IMR-90 (cell line): ENCODE results near the gene EXOC3L2. TPM values are rescaled to one million over a fixed set of nuclear protein-coding genes. Genes with fewer than 3 reads are reported as not detected.

Experiments used
- ATAC-seq: fragments of 200-7000 bp; cut with Tn5 transposase; 2 replicates; pipeline ENCODE4 v1.9.1; 2020; ENCODE audit warnings: low read depth, mild to moderate bottlenecking, moderate library complexity
- BruUV-seq: library from RNA; stranded (reverse); fragments of 400-500 nt; replicated peaks from 2 replicates; lab custom pipeline; 2021; lab: Mats Ljungman, UMichigan
- CTCF ChIA-PET: fragments of 300-600 bp; formaldehyde crosslinking; extraction: SDS; loops from one replicate; lab custom pipeline; 2021; ENCODE audit warnings: antibody characterized with exemption; lab: Yijun Ruan, JAX
- POLR2A ChIA-PET: fragments of 300-600 bp; sonication (Branson Sonifier 250); formaldehyde crosslinking; loops from one replicate; lab custom pipeline; 2022; ENCODE audit warnings: antibody characterized with exemption; ENCODE audit not compliant: unreplicated experiment; lab: Charles Lee
- DNase-seq: peaks from one replicate; pipeline ENCODE4 v3.0.0; 2013
- H2AFZ ChIP-seq: replicated peaks from 2 replicates; pipeline ENCODE3; 2013; ENCODE audit warnings: low read length, mild to moderate bottlenecking; ENCODE audit not compliant: poor library complexity
- H2AK5ac ChIP-seq: 2 replicates; pipeline ENCODE4 v1.6.1; 2013; ENCODE audit warnings: low read depth, low read length, inconsistent platforms
- H2AK9ac ChIP-seq: replicated peaks from 2 replicates; pipeline ENCODE3; 2013; ENCODE audit warnings: mild to moderate bottlenecking, low read depth, low read length, moderate library complexity; ENCODE audit not compliant: poor library complexity
- H2BK120ac ChIP-seq: 2 replicates; pipeline ENCODE4 v1.6.1; 2013; ENCODE audit warnings: low read depth, low read length, inconsistent platforms
- H2BK15ac ChIP-seq: 3 replicates; pipeline ENCODE4 v1.6.1; 2013; ENCODE audit warnings: low read depth, low read length, inconsistent platforms
- H2BK20ac ChIP-seq: 2 replicates; pipeline ENCODE4 v1.6.1; 2013; ENCODE audit warnings: low read depth, mild to moderate bottlenecking, inconsistent platforms, low read length, moderate library complexity
- H2BK5ac ChIP-seq: 2 replicates; pipeline ENCODE4 v1.6.1; 2013; ENCODE audit warnings: mild to moderate bottlenecking, low read depth, low read length, inconsistent platforms; ENCODE audit not compliant: poor library complexity, severe bottlenecking
- H3K14ac ChIP-seq: replicated peaks from 2 replicates; pipeline ENCODE4 v1.6.1; 2013; ENCODE audit warnings: low read depth, low read length, inconsistent platforms
- H3K18ac ChIP-seq: 2 replicates; pipeline ENCODE4 v1.6.1; 2013; ENCODE audit warnings: low read depth, low read length, control low read depth
- H3K23ac ChIP-seq: 2 replicates; pipeline ENCODE4 v1.6.1; 2013; ENCODE audit warnings: low read depth, low read length, inconsistent platforms
- H3K27ac ChIP-seq: 2 replicates; pipeline ENCODE4 v1.5.1; 2013; ENCODE audit warnings: mild to moderate bottlenecking, control low read depth, low read length; ENCODE audit not compliant: insufficient read depth
- H3K27me3 ChIP-seq: 2 replicates; pipeline ENCODE4 v1.6.1; 2013; ENCODE audit warnings: low read length; ENCODE audit not compliant: control insufficient read depth, insufficient read depth
- H3K36me3 ChIP-seq: 2 replicates; pipeline ENCODE4 v1.6.1; 2013; ENCODE audit warnings: low read length, mixed read lengths; ENCODE audit not compliant: control insufficient read depth, insufficient read depth
- H3K4ac ChIP-seq: 2 replicates; pipeline ENCODE4 v1.6.1; 2013; ENCODE audit warnings: low read depth, low read length, inconsistent platforms
- H3K4me1 ChIP-seq: 2 replicates; pipeline ENCODE4 v1.6.1; 2013; ENCODE audit warnings: low read length, mixed read lengths; ENCODE audit not compliant: control insufficient read depth, insufficient read depth
- H3K4me2 ChIP-seq: 2 replicates; pipeline ENCODE4 v1.6.1; 2013; ENCODE audit warnings: low read depth, mild to moderate bottlenecking, control low read depth, low read length, moderate library complexity
- H3K4me3 ChIP-seq: 2 replicates; pipeline ENCODE4 v1.5.1; 2013; ENCODE audit warnings: low read depth, mild to moderate bottlenecking, control low read depth, low read length, moderate library complexity; ENCODE audit not compliant: insufficient read depth
- H3K56ac ChIP-seq: 2 replicates; pipeline ENCODE4 v1.6.1; 2013; ENCODE audit warnings: low read length, inconsistent platforms; ENCODE audit not compliant: insufficient read depth; ENCODE audit errors: extremely low read depth
- H3K79me1 ChIP-seq, 2 experiments: 2 replicates each; pipeline ENCODE4 v1.6.1; 2013; ENCODE audit warnings: low read length in 2 of 2, inconsistent platforms in 1 of 2, low read depth in 1 of 2
- H3K9ac ChIP-seq: 2 replicates; pipeline ENCODE4 v1.6.1; 2013; ENCODE audit warnings: low read depth, low read length, control low read depth
- H3K9me1 ChIP-seq: 2 replicates; pipeline ENCODE4 v1.6.1; 2013; ENCODE audit warnings: low read length, inconsistent platforms; ENCODE audit not compliant: insufficient read depth
- H3K9me3 ChIP-seq: 2 replicates; pipeline ENCODE4 v1.6.1; 2013; ENCODE audit warnings: low read length; ENCODE audit not compliant: control insufficient read depth, insufficient read depth
- H4K20me1 ChIP-seq: 2 replicates; pipeline ENCODE4 v1.6.1; 2013; ENCODE audit warnings: low read length, inconsistent platforms; ENCODE audit not compliant: insufficient read depth
- H4K5ac ChIP-seq: 2 replicates; pipeline ENCODE4 v1.6.1; 2013; ENCODE audit warnings: mild to moderate bottlenecking, low read depth, low read length, control low read depth
- H4K8ac ChIP-seq, 2 experiments: 2 replicates each; pipeline ENCODE4 v1.6.1; 2013; ENCODE audit warnings: low read depth in 2 of 2, low read length in 2 of 2, control low read depth in 1 of 2, inconsistent platforms in 1 of 2
- H4K91ac ChIP-seq: 2 replicates; pipeline ENCODE4 v1.6.1; 2013; ENCODE audit warnings: low read depth, low read length, inconsistent platforms; ENCODE audit not compliant: insufficient read depth
- CTCF ChIP-seq: conservative IDR thresholded peaks from 2 replicates; pipeline ENCODE4 v1.5.1; 2012; ENCODE audit warnings: mild to moderate bottlenecking, low read depth, low read length, improper control_type of control experiment
- ELK1 ChIP-seq: fragments of 150-350 bp; IDR thresholded peaks from 2 replicates; pipeline ENCODE4 v1.6.1; 2016; ENCODE audit warnings: low read depth, mild to moderate bottlenecking, low read length, moderate library complexity, borderline replicate concordance
- RAD21 ChIP-seq: IDR thresholded peaks from 2 replicates; pipeline ENCODE4 v1.6.1; 2012; ENCODE audit warnings: low read length, improper control_type of control experiment
- SMC3 ChIP-seq: fragments of 150-350 bp; IDR thresholded peaks from 2 replicates; pipeline ENCODE4 v1.6.1; 2016; ENCODE audit warnings: low read depth, mild to moderate bottlenecking, antibody characterized with exemption, low read length, moderate library complexity
- WGBS, 2 experiments: methylation state at CpG; one replicate each; pipeline versions ENCODE4 v1.1.5 to v1.1.7; 2013; ENCODE audit warnings: missing lambda C conversion rate in 2 of 2; ENCODE audit not compliant: insufficient read length in 1 of 2; ENCODE audit errors: extremely low coverage in 2 of 2; 5-methylcytosine and 5-hydroxymethylcytosine counted together
- dilution Hi-C: fragments of 300-500 bp; cut with HindIII; formaldehyde crosslinking; loops from one replicate; pipeline ENCODE4 v1.14.3; 2018; ENCODE audit warnings: low sequenced_read_pairs; ENCODE audit not compliant: unreplicated experiment
- in situ Hi-C: fragments of 300-500 bp; cut with MboI; formaldehyde crosslinking; loops from 3 replicates; pipeline ENCODE4 v1.14.3; 2019; ENCODE audit warnings: low sequenced_read_pairs, inconsistent platforms, mixed read lengths
- intact Hi-C: fragments of 100-400 bp; cut with micrococcal nuclease; formaldehyde crosslinking; loops from 2 replicates; pipeline ENCODE4 v1.10.0; 2022
- polyA plus RNA-seq, 3 experiments: library from polyadenylated mRNA; depleted of rRNA; stranded (reverse); fragments of >200 nt; gene quantifications; 2 replicates each; pipeline ENCODE4 v1.2.3, GENCODE V29; 2012; ENCODE audit warnings: low replicate concordance in 1 of 3
- total RNA-seq: library from RNA; depleted of rRNA; stranded (reverse); fragments of >200 nt; gene quantifications from 2 replicates; pipeline ENCODE4 v1.2.3, GENCODE V29; 2012

Gene EXOC3L2
- total and polyA plus RNA-seq, 2 of the 4 experiments (the other 2 are of a cell fraction) = 0.03 TPM; not detected in 1

GRCh38 chr19:45187421-45188100 lies 57.6 kb downstream of the EXOC3L2 start:
- no peak overlapping the region for H3K4ac ChIP-seq
- no peak overlapping the region for H3K4me2 ChIP-seq
- no peaks in the 10 kb centered on the region for H3K4me1 ChIP-seq
- ATAC-seq = no peak
- no peak for DNase-seq
- BruUV-seq = no TSS peak
- H3K27me3 ChIP-seq = no peaks in the 10 kb centered on the region
- in situ Hi-C loops (no loop called here), intact Hi-C loops (no loop called here), dilution Hi-C loops (no loop called here)
- 100% methylated on average over 1 of the region's 12 CpGs; no CpG with 5 or more reads in 1 of the 2 experiments for WGBS, 2 experiments
- no peak overlapping the region for H3K23ac ChIP-seq
- H2BK120ac ChIP-seq = no peak overlapping the region
- no peak overlapping the region for H3K4me3 ChIP-seq
- H4K20me1 ChIP-seq = peaks cover 3% of the 10 kb centered on the region; the same call in 1 of the 2 replicates
- no peak overlapping the region for H3K27ac ChIP-seq
- peaks cover 0 to 4% of the 10 kb centered on the region in 2 experiments; a peak in 1 of 4 replicates for H3K79me1 ChIP-seq
- no peak overlapping the region for H2BK5ac ChIP-seq
- CTCF ChIA-PET = interaction anchor here (0.8 to 1.2 kb wide), 2 partner anchors 13 to 44 kb away, joined by 3 to 4 read pairs; no protein-coding TSS in a partner anchor
- no peak overlapping the region for H3K56ac ChIP-seq
- no peaks in the 10 kb centered on the region; the same call in 1 of the 2 replicates for H3K9me3 ChIP-seq
- TF ChIP-seq CTCF (peak; percentile 40), RAD21 (peak; percentile 25; the same call in 1 of the 2 replicates), SMC3 (0 out of 2 replicates have a peak, but pooled peaks have one; percentile 15), ELK1 (no peak)
- H3K18ac ChIP-seq = no peak overlapping the region
- no peak overlapping the region for H4K91ac ChIP-seq
- H2BK15ac ChIP-seq = no peak overlapping the region
- H4K8ac ChIP-seq = no peak overlapping the region
- no peaks in the 10 kb centered on the region for H3K9me1 ChIP-seq
- peak overlapping the region; percentile 71 for H2AFZ ChIP-seq
- no peak overlapping the region for H4K5ac ChIP-seq
- no peak overlapping the region for H2AK9ac ChIP-seq
- POLR2A ChIA-PET = interaction anchor here (0.6 kb wide), 1 partner anchor 15 kb away, joined by 15 read pairs; no protein-coding TSS in a partner anchor
- H3K9ac ChIP-seq = no peak overlapping the region
- H2AK5ac ChIP-seq = no peak overlapping the region
- no peak overlapping the region for H3K14ac ChIP-seq
- no peaks in the 10 kb centered on the region for H3K36me3 ChIP-seq
- no peak overlapping the region for H2BK20ac ChIP-seq
